MCF 10A (cell line): ENCODE results near the gene EXOC2. TPM values are rescaled to one million over a fixed set of nuclear protein-coding genes. Genes with fewer than 3 reads are reported as not detected.

Experiments
- BruUV-seq: library from RNA; stranded (reverse); fragments of 400-500 nt; replicated peaks from 2 replicates; lab custom pipeline; 2021; lab: Mats Ljungman, UMichigan
- CTCF ChIA-PET: fragments of 300-600 bp; sonication (Branson Sonifier 250); formaldehyde crosslinking; extraction: SDS; loops from one replicate; lab custom pipeline; 2021; ENCODE audit warnings: antibody characterized with exemption, inconsistent platforms; lab: Yijun Ruan, JAX
- POLR2A ChIA-PET: fragments of 300-600, 350-650 bp; sonication (Branson Sonifier 250); formaldehyde crosslinking; extraction: SDS; loops from one replicate; lab custom pipeline; 2020; ENCODE audit warnings: antibody characterized with exemption, inconsistent platforms; lab: Yijun Ruan, JAX
- DNase-seq: peaks from one replicate; pipeline ENCODE4 v3.0.0-alpha.2; 2018; ENCODE audit not compliant: unreplicated experiment
- H3K27ac Mint-ChIP-seq: one replicate; pipeline ENCODE4 v1.8.0; 2022; ENCODE audit warnings: mild to moderate bottlenecking, low read depth, mixed read lengths; ENCODE audit not compliant: unreplicated experiment
- H3K27me3 Mint-ChIP-seq: one replicate; pipeline ENCODE4 v1.8.0; 2022; ENCODE audit warnings: mixed read lengths; ENCODE audit not compliant: insufficient read depth, unreplicated experiment
- H3K36me3 Mint-ChIP-seq: one replicate; pipeline ENCODE4 v1.8.0; 2022; ENCODE audit warnings: mild to moderate bottlenecking, moderate library complexity, mixed read lengths; ENCODE audit not compliant: insufficient read depth, unreplicated experiment
- H3K4me1 Mint-ChIP-seq: one replicate; pipeline ENCODE4 v1.8.0; 2022; ENCODE audit warnings: mixed read lengths; ENCODE audit not compliant: insufficient read depth, unreplicated experiment
- H3K4me3 Mint-ChIP-seq: one replicate; pipeline ENCODE4 v1.8.0; 2022; ENCODE audit warnings: mild to moderate bottlenecking, moderate library complexity, mixed read lengths; ENCODE audit not compliant: unreplicated experiment
- H3K9me3 Mint-ChIP-seq: one replicate; pipeline ENCODE4 v1.8.0; 2022; ENCODE audit warnings: mixed read lengths; ENCODE audit not compliant: unreplicated experiment
- intact Hi-C: fragments of 100-400 bp; cut with micrococcal nuclease; formaldehyde crosslinking; loops from 2 replicates; pipeline ENCODE4 v1.14.1; 2022
- total RNA-seq: library from RNA; stranded (reverse); gene quantifications from 2 replicates; pipeline ENCODE4 v1.2.3, GENCODE V29; 2022
- TF ChIP-seq, protein P1 (sequence below): fragments of 200-600 bp; IDR thresholded peaks from one replicate; pipeline ENCODE4 v1.8.0; 2022; ENCODE audit warnings: antibody characterized with exemption, mild to moderate bottlenecking; ENCODE audit not compliant: unreplicated experiment

The EXOC2 gene
- total RNA-seq, 1 experiment from 2014 or later: 14.6 TPM

DNA sequence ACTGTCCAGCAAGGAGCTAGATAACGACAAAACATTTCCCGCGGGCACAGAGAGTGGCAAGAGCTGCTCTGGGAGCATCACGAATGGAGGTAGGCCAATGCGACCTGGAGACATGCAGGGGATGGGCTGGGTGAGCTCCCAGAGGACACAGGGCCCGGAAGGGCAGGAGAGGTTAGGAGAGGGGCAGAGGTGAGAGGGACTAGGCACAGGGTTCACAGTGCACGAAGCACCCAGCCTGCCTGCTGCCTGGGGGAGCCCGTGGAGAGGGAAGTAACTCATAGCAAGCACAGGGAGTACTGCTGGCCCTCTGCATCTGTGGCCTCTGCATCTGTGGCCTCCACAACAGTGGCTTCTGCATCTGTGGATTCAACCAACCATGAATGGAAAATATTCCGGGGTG, 162.5 kb downstream of the EXOC2 start:
- intact Hi-C loops: no loop called here
- Mint-ChIP-seq H3K27ac (no peak overlapping the region), H3K4me3 (no peak overlapping the region), H3K4me1 (no peaks in the 10 kb centered on the region), H3K9me3 (no peaks in the 10 kb centered on the region), H3K36me3 (peaks cover 22% of the 10 kb centered on the region), H3K27me3 (no peaks in the 10 kb centered on the region)
- no TSS peak for BruUV-seq
- CTCF ChIA-PET: no interaction called here
- no peak for DNase-seq
- POLR2A ChIA-PET: no interaction called here
- TF ChIP-seq, protein P1, sequence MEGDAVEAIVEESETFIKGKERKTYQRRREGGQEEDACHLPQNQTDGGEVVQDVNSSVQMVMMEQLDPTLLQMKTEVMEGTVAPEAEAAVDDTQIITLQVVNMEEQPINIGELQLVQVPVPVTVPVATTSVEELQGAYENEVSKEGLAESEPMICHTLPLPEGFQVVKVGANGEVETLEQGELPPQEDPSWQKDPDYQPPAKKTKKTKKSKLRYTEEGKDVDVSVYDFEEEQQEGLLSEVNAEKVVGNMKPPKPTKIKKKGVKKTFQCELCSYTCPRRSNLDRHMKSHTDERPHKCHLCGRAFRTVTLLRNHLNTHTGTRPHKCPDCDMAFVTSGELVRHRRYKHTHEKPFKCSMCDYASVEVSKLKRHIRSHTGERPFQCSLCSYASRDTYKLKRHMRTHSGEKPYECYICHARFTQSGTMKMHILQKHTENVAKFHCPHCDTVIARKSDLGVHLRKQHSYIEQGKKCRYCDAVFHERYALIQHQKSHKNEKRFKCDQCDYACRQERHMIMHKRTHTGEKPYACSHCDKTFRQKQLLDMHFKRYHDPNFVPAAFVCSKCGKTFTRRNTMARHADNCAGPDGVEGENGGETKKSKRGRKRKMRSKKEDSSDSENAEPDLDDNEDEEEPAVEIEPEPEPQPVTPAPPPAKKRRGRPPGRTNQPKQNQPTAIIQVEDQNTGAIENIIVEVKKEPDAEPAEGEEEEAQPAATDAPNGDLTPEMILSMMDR: no peak

DNA sequence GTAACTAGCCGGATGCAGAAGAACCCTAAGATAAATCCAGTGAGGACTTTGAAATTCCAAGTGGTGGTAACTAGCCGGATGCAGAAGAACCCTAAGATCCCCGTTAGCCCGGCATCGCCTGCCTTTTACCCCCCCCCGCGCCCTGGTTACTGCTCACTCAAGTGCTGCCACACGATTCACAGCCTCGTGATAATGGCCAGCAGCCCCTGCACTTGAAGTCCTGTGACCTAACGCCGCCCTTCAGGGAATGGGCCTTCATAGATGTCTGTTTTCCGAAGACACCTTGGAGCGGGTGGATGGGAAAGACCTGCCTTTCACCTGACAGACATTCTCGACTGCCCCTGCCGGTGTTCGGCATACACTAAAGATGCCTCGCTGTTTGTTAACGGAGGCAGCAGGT, 163.9 kb downstream of the EXOC2 start:
- DNase-seq: no peak
- Mint-ChIP-seq H3K9me3 (no peaks in the 10 kb centered on the region), H3K4me3 (no peak overlapping the region), H3K36me3 (peaks cover 22% of the 10 kb centered on the region), H3K4me1 (no peaks in the 10 kb centered on the region), H3K27me3 (no peaks in the 10 kb centered on the region), H3K27ac (no peak overlapping the region)
- CTCF ChIA-PET: no interaction called here
- BruUV-seq: no TSS peak
- POLR2A ChIA-PET: no interaction called here
- intact Hi-C loops: no loop called here
- TF ChIP-seq, protein P1: no peak

DNA sequence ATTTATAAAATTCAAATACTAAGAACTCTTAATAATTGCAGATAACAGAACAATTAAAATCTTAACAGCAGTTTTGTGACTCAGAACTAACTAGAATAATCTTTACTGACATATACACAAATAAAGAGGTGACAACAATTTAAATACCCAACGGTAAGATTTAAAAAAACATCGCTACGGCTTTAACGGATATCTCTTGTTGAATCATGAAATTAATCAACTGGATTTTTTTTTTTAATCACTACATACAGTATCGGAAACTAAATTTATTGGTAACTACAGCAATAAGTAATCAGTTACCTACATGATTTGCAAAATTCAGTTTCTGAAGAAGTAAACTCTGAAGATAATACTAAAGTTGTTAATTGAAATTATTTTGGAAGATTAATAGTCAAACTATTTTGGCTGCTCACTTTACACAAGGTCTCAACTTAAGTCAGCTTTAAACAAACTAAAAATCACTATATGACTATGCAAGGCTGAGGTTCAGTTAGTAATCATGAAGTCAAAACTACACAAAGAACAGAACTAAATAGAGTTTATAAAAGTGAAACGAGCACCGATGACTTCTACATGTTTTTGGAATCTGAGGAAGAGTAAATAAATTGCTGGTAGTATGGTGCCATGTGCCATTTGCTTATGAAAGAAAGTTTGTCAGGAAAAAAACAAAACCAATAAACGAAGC, 164.8 kb downstream of the EXOC2 start:
- Mint-ChIP-seq H3K27ac (no peak overlapping the region), H3K36me3 (peaks cover 22% of the 10 kb centered on the region), H3K9me3 (no peaks in the 10 kb centered on the region), H3K4me3 (no peak overlapping the region), H3K4me1 (no peaks in the 10 kb centered on the region), H3K27me3 (no peaks in the 10 kb centered on the region)
- POLR2A ChIA-PET: no interaction called here
- intact Hi-C loops: no loop called here
- BruUV-seq: no TSS peak
- CTCF ChIA-PET: no interaction called here
- DNase-seq: no peak
- TF ChIP-seq, protein P1: no peak

DNA sequence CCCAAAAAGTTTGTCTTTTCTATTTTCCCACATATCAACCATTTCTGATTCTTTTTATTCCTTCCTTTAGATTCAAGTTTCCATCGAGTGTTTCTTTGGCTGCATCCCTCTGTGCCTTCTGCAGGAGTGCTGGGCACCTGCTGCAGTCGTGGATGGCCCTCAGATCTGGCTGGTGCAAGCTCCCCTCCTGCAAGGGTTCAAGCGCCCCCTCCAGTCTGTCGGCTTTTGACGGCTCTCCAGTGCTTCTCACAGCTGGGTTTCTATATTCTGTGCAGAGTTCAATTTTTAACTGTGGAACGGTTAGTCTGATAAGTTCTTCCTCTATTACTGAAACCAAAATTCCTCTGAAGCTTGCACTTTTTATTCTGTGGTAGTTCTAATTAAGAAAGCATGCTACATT, 168.1 kb downstream of the EXOC2 start:
- H3K27ac Mint-ChIP-seq: no peak overlapping the region

More for the DNA sequence above, 168.1 kb downstream of the EXOC2 start:
- BruUV-seq: no TSS peak
- H3K27me3 Mint-ChIP-seq: no peaks in the 10 kb centered on the region
- H3K4me3 Mint-ChIP-seq: no peak overlapping the region
- intact Hi-C loops: no loop called here
- H3K36me3 Mint-ChIP-seq: peaks cover 30% of the 10 kb centered on the region
- TF ChIP-seq, protein P1: no peak
- no peak for DNase-seq
- H3K9me3 Mint-ChIP-seq: peaks cover 12% of the 10 kb centered on the region
- POLR2A ChIA-PET: no interaction called here
- CTCF ChIA-PET: interaction anchor here (0.6 to 0.7 kb wide), 2 partner anchors 35 to 355 kb away, joined by 3 read pairs; no protein-coding TSS in a partner anchor
- H3K4me1 Mint-ChIP-seq: no peaks in the 10 kb centered on the region
